GM21825 (cell line): ENCODE results near the gene DLL4.
A peak's percentile ranks its signal among the peaks of the same experiment; 100 is the strongest.

ENCODE experiments used
- ATAC-seq: cut with Tn5 transposase; IDR thresholded peaks from one replicate; pipeline ENCODE4 v1.9.1; 2021; ENCODE audit warnings: mild to moderate bottlenecking, moderate library complexity; ENCODE audit not compliant: unreplicated experiment

Gene DLL4

DNA sequence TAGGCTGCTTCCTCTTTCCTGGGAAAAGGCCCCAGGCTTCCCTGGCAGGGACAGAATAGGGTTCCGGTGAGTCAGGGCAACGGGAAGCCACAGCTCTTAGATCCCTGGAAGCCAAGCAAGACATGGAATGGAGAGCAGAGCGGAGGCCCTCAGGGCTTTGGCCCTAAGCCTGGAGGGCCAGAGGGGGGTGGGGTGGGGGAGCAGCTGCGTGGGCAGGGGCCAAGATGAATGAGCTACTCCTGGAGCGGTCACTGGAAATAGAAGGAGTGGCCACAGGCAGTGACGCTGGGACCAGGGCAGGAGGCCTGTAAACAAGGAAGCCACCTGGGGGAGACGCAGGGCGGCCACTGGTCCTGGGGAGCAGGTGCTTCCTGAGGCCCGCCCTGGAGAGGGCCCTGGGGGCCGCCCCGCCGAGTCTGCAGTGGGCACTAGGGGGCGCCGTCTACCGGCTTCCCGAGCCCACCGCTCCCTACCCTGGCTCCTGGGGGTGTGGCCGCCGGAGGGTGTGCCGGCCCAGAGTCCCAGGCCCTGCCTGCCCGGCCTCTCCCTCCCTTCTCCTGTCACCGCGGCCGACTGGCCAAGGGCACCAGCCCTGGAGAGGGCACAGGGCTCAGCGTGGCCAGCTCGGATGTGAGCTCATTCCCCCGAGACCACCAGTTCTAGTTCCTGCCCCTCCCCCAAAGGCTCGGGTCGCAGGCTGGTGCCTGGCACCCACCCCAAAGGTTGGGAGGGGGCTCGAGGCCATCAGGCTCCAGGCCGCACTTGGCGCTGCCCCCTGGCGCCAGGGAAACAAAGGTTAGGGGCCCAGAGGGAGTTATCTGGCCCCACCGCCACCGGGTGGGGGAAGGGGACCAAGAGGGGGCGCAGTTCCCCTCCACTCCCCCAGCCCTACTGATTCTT is 22.8 kb upstream of the DLL4 start:
- ATAC-seq = peak; percentile 75

GRCh38 chr15:40906991-40907802 is 21.9 kb upstream of the DLL4 start:
- no peak for ATAC-seq

DNA sequence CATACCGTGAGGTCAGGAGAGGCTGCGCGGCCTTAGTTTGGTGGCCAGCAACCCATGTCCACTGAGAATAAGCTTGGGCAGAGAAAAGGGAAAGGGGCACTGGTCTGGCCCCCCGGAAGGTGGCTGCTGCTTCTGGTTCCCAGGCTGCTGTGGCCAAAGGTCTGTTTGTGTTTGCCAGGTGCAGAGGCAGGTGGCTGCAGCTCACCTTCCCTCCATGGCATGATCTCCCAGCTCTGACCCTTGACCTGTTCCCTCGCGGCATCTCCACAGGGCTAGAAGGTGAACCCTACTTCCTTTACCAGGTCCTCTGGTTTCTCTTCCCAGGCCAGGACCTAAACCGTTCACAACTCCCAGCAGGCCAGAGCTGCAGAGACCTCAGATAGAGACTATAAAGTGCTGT is 21.0 kb upstream of the DLL4 start:
- no peak for ATAC-seq

- ATAC-seq = no peak
Measured at GRCh38 chr15:40909662-40910630, 19.2 kb upstream of the DLL4 start.

- ATAC-seq = no peak
Measured at GRCh38 chr15:40911141-40911540, 18.0 kb upstream of the DLL4 start.

DNA sequence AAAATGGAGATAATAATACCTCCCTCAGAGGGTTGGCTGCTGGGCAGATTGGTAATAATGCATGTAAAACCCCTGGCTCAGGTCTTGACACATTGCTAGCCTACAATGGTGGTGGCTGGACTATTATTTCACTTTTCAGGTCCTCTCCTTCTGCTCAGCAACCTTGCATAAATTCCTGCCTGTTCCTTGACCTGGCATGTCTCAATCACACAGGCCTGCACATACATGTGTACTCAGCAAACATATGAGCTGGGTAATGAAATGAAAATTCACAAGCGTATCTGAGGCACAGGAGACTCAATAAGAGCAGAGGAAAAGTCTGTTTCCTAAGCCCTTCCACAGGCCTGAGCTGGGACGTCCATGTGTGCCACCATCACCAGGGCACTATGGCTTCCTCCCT is 17.4 kb upstream of the DLL4 start:
- no peak for ATAC-seq

GRCh38 chr15:40912478-40912877 is 16.7 kb upstream of the DLL4 start:
- no peak for ATAC-seq

GRCh38 chr15:40914013-40914412 is 15.1 kb upstream of the DLL4 start:
- ATAC-seq = no peak

DNA sequence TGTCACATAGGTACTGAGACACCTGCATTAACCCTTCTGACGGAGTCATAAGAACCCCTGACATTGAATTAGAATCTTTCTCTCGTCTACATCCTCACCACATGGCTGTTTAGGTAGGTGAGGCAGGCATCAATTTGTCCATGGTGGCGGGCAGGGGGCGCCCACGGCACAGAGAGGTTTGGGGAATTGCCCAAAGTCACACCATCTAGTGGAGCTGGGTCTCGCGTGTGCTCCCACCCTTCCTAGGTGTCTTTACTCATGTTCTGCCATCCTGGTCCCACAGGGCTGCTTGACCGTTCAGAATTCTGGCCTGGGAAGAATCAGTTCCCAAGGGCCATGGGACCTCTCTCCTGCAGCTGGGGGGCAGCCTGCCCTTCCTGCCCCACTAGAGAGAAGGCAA is 14.7 kb upstream of the DLL4 start:
- ATAC-seq = no peak

DNA sequence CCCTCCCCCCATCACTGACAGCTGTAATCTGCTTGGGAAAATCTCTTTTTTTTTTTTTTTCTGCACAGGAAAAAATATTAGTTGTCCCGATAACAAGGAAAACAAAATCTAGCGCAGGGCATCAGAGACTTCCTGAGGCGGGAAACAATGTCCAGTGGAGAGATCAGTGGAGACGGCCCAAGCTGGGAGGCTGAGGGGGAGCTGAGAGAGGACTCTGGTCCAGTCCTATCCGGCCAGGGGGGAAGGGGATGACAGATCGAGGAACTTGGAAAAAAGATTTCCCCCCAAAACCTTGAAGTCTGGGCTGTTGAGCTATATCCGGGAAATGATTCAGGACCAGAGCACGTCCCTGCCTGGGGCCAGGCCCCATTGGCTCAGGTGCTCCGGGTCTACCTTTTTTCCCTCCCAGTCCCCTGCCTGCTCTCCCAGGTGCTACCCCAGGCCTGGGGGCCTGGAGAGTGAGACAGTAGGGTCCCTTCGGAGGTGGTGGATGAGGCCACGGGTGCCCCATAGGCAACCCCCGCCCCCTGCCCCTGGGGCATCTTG is 14.0 kb upstream of the DLL4 start:
- ATAC-seq = no peak

GRCh38 chr15:40915679-40916078 is 13.5 kb upstream of the DLL4 start:
- ATAC-seq = no peak

- no peak for ATAC-seq
Measured at GRCh38 chr15:40917585-40917984, 11.6 kb upstream of the DLL4 start.

DNA sequence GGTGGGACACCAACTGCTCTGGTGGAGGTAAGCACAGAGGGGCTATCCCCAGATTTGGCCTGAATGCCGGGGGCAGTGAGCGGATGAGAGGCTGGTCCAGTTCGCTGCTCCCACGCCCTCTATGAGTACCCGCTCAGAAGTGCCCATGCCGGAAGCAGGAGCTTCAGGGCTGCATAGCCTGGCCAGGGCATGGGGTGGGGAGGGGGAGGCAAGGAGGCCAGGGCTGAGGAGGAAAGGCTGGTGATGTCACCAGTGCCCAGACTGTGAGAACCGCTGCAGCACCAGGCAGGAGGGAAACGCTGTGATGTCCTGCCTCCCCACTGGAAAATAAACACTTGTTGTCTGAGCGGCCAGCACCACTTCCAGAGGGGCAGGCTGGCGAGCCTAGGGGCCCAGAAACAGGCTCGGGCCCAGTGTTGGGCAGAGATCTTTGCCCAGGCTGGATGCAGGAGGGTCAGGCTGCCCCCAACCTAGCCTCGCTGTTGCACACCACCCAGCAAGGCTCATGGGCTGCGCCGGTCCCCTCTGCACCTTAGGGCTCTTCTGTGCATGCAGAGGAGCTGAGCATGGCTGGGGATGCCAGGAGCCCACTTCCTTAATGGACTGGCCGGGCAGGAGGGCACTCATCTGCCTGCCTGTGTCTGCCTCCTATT is 10.9 kb upstream of the DLL4 start:
- no peak for ATAC-seq

GRCh38 chr15:40918799-40919392 is 10.2 kb upstream of the DLL4 start:
- no peak for ATAC-seq

DNA sequence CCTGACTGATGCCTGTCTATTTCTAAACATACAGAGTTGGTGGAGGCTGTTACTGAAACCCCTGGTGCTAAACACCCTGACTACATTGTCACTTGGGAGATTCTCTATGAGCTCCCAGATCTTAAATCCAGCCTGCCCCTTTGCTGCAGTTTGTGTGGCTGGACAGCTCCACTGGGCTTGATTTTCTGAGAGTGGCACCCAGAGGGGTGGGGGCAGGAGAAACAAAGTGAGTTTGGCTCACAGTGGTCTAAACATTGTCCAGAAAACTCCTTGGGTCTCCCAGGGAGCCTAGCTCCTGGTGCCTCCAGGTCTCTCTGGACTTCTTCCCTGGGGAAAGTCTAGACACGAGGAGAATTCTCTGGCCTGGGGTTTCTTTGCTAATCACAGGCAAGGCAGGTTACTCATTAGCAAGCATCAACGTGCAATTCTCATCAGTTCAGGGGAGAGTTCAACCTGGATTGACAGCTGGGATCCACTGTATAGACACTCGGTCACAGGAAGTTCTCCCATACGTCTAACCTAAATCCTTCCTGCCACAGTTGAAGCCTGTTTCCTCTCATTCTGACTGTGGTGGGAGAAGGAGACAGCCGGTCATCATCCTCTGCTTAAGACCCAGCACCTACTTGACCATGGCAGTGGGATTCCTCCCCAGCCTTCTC is 7.1 kb upstream of the DLL4 start:
- ATAC-seq = no peak

DNA sequence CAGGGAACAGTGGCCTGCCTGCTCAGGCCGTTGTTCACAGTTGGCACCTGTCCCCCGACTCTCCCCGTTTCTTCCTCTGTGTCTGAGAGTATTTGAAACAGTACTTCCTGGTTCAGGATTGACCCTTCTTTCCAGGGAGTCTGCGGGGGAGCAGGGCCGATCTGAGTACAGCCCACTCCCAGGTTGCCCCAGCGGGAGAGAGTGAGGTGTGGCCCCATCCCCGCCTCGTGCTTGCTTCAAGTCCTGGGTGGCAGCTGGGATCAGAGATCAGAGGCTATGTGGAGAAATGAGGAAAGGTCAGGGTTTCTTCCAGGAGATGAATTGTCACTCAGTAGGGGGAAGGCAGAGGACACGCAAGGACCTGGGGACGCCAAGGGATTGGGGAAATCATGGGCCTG is 6.5 kb upstream of the DLL4 start:
- no peak for ATAC-seq

GRCh38 chr15:40923551-40923950 is 5.6 kb upstream of the DLL4 start:
- no peak for ATAC-seq

DNA sequence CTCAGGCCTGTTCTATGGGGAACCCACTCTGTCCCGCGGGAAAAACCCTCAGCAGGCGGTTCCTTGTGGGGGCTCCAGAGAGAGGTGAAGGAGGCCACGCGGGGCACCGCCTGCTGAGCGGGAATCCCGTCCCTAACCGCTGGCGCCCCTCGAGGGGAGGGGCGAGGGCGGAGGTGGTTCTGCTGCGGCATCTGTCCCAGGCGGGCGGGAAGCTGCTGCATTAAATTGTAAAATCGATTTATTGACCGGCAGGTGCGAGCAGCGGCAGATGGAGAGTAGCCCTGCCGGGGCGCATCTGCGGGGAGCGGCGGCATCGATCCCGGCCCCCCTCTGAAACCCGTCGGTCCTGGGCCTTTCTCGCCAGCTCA is 3.7 kb upstream of the DLL4 start:
- ATAC-seq = no peak
